ENCODE results near the gene KIAA1217. TPM values are rescaled to one million over a fixed set of nuclear protein-coding genes. Genes with fewer than 3 reads are reported as not detected.
"Not testable (repeated sequence)": the region's sequence is repeated elsewhere in the genome, so short reads cannot be mapped to it uniquely, and the experiment has no call there.

Gene KIAA1217
- total and polyA plus RNA-seq, 9 donors, result 18.8 to 39.7 (median 21.8) TPM

- no peak overlapping the region for H3K4me3 ChIP-seq (ENCODE audit: low read length)
- H3K27me3 ChIP-seq (ENCODE audit: control insufficient read depth, insufficient read depth, low read length), result no peaks in the 10 kb centered on the region
- 100% methylated on average over 2 of the region's 3 CpGs for WGBS (ENCODE audit: insufficient coverage)
- no peak overlapping the region for H3K27ac ChIP-seq (ENCODE audit: low read length)
- H3K9me3 ChIP-seq (replicated peaks; ENCODE audit: control insufficient read depth, low read depth, low read length), result no peaks in the 10 kb centered on the region
- peaks cover 10% of the 10 kb centered on the region for H3K36me3 ChIP-seq (ENCODE audit: control insufficient read depth, insufficient read depth, low read length)
- H3K4me1 ChIP-seq (ENCODE audit: control insufficient read depth, insufficient read depth, low read length), result no peaks in the 10 kb centered on the region
- no peak for DNase-seq
These were observed 224.8 kb downstream of the KIAA1217 start for GRCh38 chr10:24433705-24434104.

- no CpG with 5 or more reads among the region's 1 CpG for WGBS (ENCODE audit: insufficient coverage)
- DNase-seq, result no peak
- Histone ChIP-seq H3K27me3 (ENCODE audit: control insufficient read depth, insufficient read depth, low read length) (no peaks in the 10 kb centered on the region), H3K4me1 (ENCODE audit: control insufficient read depth, insufficient read depth, low read length) (no peaks in the 10 kb centered on the region), H3K36me3 (ENCODE audit: control insufficient read depth, insufficient read depth, low read length) (peaks cover 14% of the 10 kb centered on the region), H3K27ac (ENCODE audit: low read length) (no peak overlapping the region), H3K9me3 (replicated peaks; ENCODE audit: control insufficient read depth, low read depth, low read length) (no peaks in the 10 kb centered on the region), H3K4me3 (ENCODE audit: low read length) (no peak overlapping the region)
These were observed 226.0 kb downstream of the KIAA1217 start for GRCh38 chr10:24434961-24435360.

- no peaks in the 10 kb centered on the region for H3K4me1 ChIP-seq (ENCODE audit: control insufficient read depth, insufficient read depth, low read length)
- no peak overlapping the region for H3K4me3 ChIP-seq (ENCODE audit: low read length)
- DNase-seq, result no peak
- no peaks in the 10 kb centered on the region for H3K9me3 ChIP-seq (replicated peaks; ENCODE audit: control insufficient read depth, low read depth, low read length)
- no peaks in the 10 kb centered on the region for H3K27me3 ChIP-seq (ENCODE audit: control insufficient read depth, insufficient read depth, low read length)
- no peak overlapping the region for H3K27ac ChIP-seq (ENCODE audit: low read length)
- H3K36me3 ChIP-seq (ENCODE audit: control insufficient read depth, insufficient read depth, low read length), result peaks cover 14% of the 10 kb centered on the region
- WGBS (ENCODE audit: insufficient coverage), result no CpG with 5 or more reads among the region's 1 CpG
These were observed 226.4 kb downstream of the KIAA1217 start for GRCh38 chr10:24435374-24435773.

GRCh38 chr10:24437302-24437701 is 228.4 kb downstream of the KIAA1217 start:
- H3K27ac ChIP-seq (ENCODE audit: low read length), result no peak overlapping the region
- DNase-seq, result no peak
- no peaks in the 10 kb centered on the region for H3K4me1 ChIP-seq (ENCODE audit: control insufficient read depth, insufficient read depth, low read length)
- H3K36me3 ChIP-seq (ENCODE audit: control insufficient read depth, insufficient read depth, low read length), result peaks cover 14% of the 10 kb centered on the region
- no peaks in the 10 kb centered on the region for H3K9me3 ChIP-seq (replicated peaks; ENCODE audit: control insufficient read depth, low read depth, low read length)
- no CpG with 5 or more reads among the region's 5 CpGs for WGBS (ENCODE audit: insufficient coverage)
- H3K27me3 ChIP-seq (ENCODE audit: control insufficient read depth, insufficient read depth, low read length), result no peaks in the 10 kb centered on the region
- no peak overlapping the region for H3K4me3 ChIP-seq (ENCODE audit: low read length)

- H3K27ac ChIP-seq (ENCODE audit: low read length), result no peak overlapping the region
- DNase-seq, result no peak
- no peaks in the 10 kb centered on the region for H3K4me1 ChIP-seq (ENCODE audit: control insufficient read depth, insufficient read depth, low read length)
- no peak overlapping the region for H3K4me3 ChIP-seq (ENCODE audit: low read length)
- no peaks in the 10 kb centered on the region for H3K27me3 ChIP-seq (ENCODE audit: control insufficient read depth, insufficient read depth, low read length)
- no CpG with 5 or more reads among the region's 1 CpG for WGBS (ENCODE audit: insufficient coverage)
- H3K9me3 ChIP-seq (replicated peaks; ENCODE audit: control insufficient read depth, low read depth, low read length), result no peaks in the 10 kb centered on the region
- H3K36me3 ChIP-seq (ENCODE audit: control insufficient read depth, insufficient read depth, low read length), result peaks cover 9% of the 10 kb centered on the region
These were observed 229.9 kb downstream of the KIAA1217 start for GRCh38 chr10:24438800-24439199.

- Histone ChIP-seq H3K9me3 (replicated peaks; ENCODE audit: control insufficient read depth, low read depth, low read length) (no peaks in the 10 kb centered on the region), H3K4me3 (ENCODE audit: low read length) (no peak overlapping the region), H3K27me3 (ENCODE audit: control insufficient read depth, insufficient read depth, low read length) (no peaks in the 10 kb centered on the region), H3K4me1 (ENCODE audit: control insufficient read depth, insufficient read depth, low read length) (no peaks in the 10 kb centered on the region), H3K27ac (ENCODE audit: low read length) (no peak overlapping the region), H3K36me3 (ENCODE audit: control insufficient read depth, insufficient read depth, low read length) (peaks cover 6% of the 10 kb centered on the region)
- DNase-seq, result peak; percentile 58
- 51% methylated on average over 4 of the region's 4 CpGs for WGBS (ENCODE audit: insufficient coverage)
These were observed 231.0 kb downstream of the KIAA1217 start for GRCh38 chr10:24439935-24440334.

- Histone ChIP-seq H3K27ac (ENCODE audit: low read length) (no peak overlapping the region), H3K4me1 (ENCODE audit: control insufficient read depth, insufficient read depth, low read length) (no peaks in the 10 kb centered on the region), H3K27me3 (ENCODE audit: control insufficient read depth, insufficient read depth, low read length) (no peaks in the 10 kb centered on the region), H3K4me3 (ENCODE audit: low read length) (no peak overlapping the region), H3K36me3 (ENCODE audit: control insufficient read depth, insufficient read depth, low read length) (peaks cover 6% of the 10 kb centered on the region), H3K9me3 (replicated peaks; ENCODE audit: control insufficient read depth, low read depth, low read length) (no peaks in the 10 kb centered on the region)
- 73% methylated on average over 5 of the region's 13 CpGs for WGBS (ENCODE audit: insufficient coverage)
- no peak for DNase-seq
These were observed 232.2 kb downstream of the KIAA1217 start for GRCh38 chr10:24440817-24441797.

- no peak overlapping the region for H3K27ac ChIP-seq (ENCODE audit: low read length)
- no peak overlapping the region for H3K4me3 ChIP-seq (ENCODE audit: low read length)
- H3K4me1 ChIP-seq (ENCODE audit: control insufficient read depth, insufficient read depth, low read length), result no peaks in the 10 kb centered on the region
- WGBS (ENCODE audit: insufficient coverage), result no CpG with 5 or more reads among the region's 1 CpG
- peaks cover 6% of the 10 kb centered on the region for H3K36me3 ChIP-seq (ENCODE audit: control insufficient read depth, insufficient read depth, low read length)
- H3K27me3 ChIP-seq (ENCODE audit: control insufficient read depth, insufficient read depth, low read length), result no peaks in the 10 kb centered on the region
- no peak for DNase-seq
- no peaks in the 10 kb centered on the region for H3K9me3 ChIP-seq (replicated peaks; ENCODE audit: control insufficient read depth, low read depth, low read length)
These were observed 233.3 kb downstream of the KIAA1217 start for GRCh38 chr10:24442234-24442633.

GRCh38 chr10:24442641-24443174 is 233.8 kb downstream of the KIAA1217 start:
- not testable (repeated sequence) for H3K4me1 ChIP-seq (ENCODE audit: control insufficient read depth, insufficient read depth, low read length); H3K9me3 ChIP-seq (replicated peaks; ENCODE audit: control insufficient read depth, low read depth, low read length); H3K36me3 ChIP-seq (ENCODE audit: control insufficient read depth, insufficient read depth, low read length); H3K27ac ChIP-seq (ENCODE audit: low read length); DNase-seq; H3K4me3 ChIP-seq (ENCODE audit: low read length); H3K27me3 ChIP-seq (ENCODE audit: control insufficient read depth, insufficient read depth, low read length)
- no CpG with 5 or more reads among the region's 2 CpGs for WGBS (ENCODE audit: insufficient coverage)

GRCh38 chr10:24444337-24444736 is 235.4 kb downstream of the KIAA1217 start:
- Histone ChIP-seq H3K27ac (ENCODE audit: low read length) (no peak overlapping the region), H3K4me3 (ENCODE audit: low read length) (no peak overlapping the region), H3K36me3 (ENCODE audit: control insufficient read depth, insufficient read depth, low read length) (peaks cover 4% of the 10 kb centered on the region), H3K4me1 (ENCODE audit: control insufficient read depth, insufficient read depth, low read length) (no peaks in the 10 kb centered on the region), H3K27me3 (ENCODE audit: control insufficient read depth, insufficient read depth, low read length) (no peaks in the 10 kb centered on the region), H3K9me3 (replicated peaks; ENCODE audit: control insufficient read depth, low read depth, low read length) (no peaks in the 10 kb centered on the region)
- DNase-seq, result no peak
- no CpG with 5 or more reads among the region's 4 CpGs for WGBS (ENCODE audit: insufficient coverage)
